Neuronal stem cell (in vitro differentiated cells): ENCODE results near the gene AKAP17A.
"Not testable (repeated sequence)": the region's sequence is repeated elsewhere in the genome, so short reads cannot be mapped to it uniquely, and the experiment has no call there.

Experiments used
- DNase-seq: peaks from one replicate; pipeline ENCODE4 v3.0.0-alpha.2; 2013; ENCODE audit warnings: low spot score
- H2AFZ ChIP-seq: one replicate; pipeline ENCODE4 v1.6.1; 2013; ENCODE audit warnings: mild to moderate bottlenecking, low read length, inconsistent platforms
- H2AK5ac ChIP-seq: 2 replicates; pipeline ENCODE4 v1.6.1; 2013; ENCODE audit warnings: low read depth, mild to moderate bottlenecking, inconsistent platforms, low read length, moderate library complexity, mixed read lengths
- H2BK120ac ChIP-seq: 2 replicates; pipeline ENCODE4 v1.6.1; 2013; ENCODE audit warnings: low read depth, mild to moderate bottlenecking, inconsistent platforms, low read length, moderate library complexity, mixed read lengths
- H2BK12ac ChIP-seq: one replicate; pipeline ENCODE4 v1.6.1; 2013; ENCODE audit warnings: low read length, inconsistent platforms
- H2BK15ac ChIP-seq: 2 replicates; pipeline ENCODE4 v1.6.1; 2013; ENCODE audit warnings: mild to moderate bottlenecking, low read length, inconsistent platforms, mixed read lengths
- H2BK5ac ChIP-seq: one replicate; pipeline ENCODE4 v1.6.1; 2013; ENCODE audit warnings: inconsistent platforms, mild to moderate bottlenecking, low read length, moderate library complexity
- H3K14ac ChIP-seq: one replicate; pipeline ENCODE4 v1.6.1; 2013; ENCODE audit warnings: low read length, inconsistent platforms
- H3K18ac ChIP-seq: 2 replicates; pipeline ENCODE4 v1.6.1; 2013; ENCODE audit warnings: low read length, inconsistent platforms
- H3K23ac ChIP-seq: 2 replicates; pipeline ENCODE4 v1.6.1; 2013; ENCODE audit warnings: low read depth, mild to moderate bottlenecking, mixed read lengths, low read length, inconsistent platforms; ENCODE audit not compliant: poor library complexity
- H3K27ac ChIP-seq: replicated peaks from 3 replicates; pipeline ENCODE4 v1.5.1; 2013; ENCODE audit warnings: low read length, inconsistent platforms
- H3K27me3 ChIP-seq, 3 experiments: 2 replicates each; pipeline ENCODE4 v1.6.1; 2013; ENCODE audit warnings: low read length in 3 of 3, mild to moderate bottlenecking in 2 of 3, inconsistent platforms in 1 of 3, low read depth in 1 of 3, mixed read lengths in 1 of 3, moderate library complexity in 1 of 3; ENCODE audit not compliant: control insufficient read depth in 3 of 3, insufficient read depth in 3 of 3
- H3K36me3 ChIP-seq, 2 donors: replicated peaks in 1 of 2; 2 replicates each; pipeline ENCODE4 v1.6.1; 2013; ENCODE audit warnings: low read length in 2 of 2; ENCODE audit not compliant: control insufficient read depth in 2 of 2, insufficient read depth in 2 of 2
- H3K4ac ChIP-seq: 2 replicates; pipeline ENCODE4 v1.6.1; 2013; ENCODE audit warnings: inconsistent platforms, mild to moderate bottlenecking, low read length, moderate library complexity
- H3K4me1 ChIP-seq, 2 donors: 1 replicate in 1 of 2; 2 replicates in 1 of 2; pipeline ENCODE4 v1.6.1; 2013; ENCODE audit warnings: low read length in 2 of 2, low read depth in 1 of 2; ENCODE audit not compliant: control insufficient read depth in 2 of 2, insufficient read depth in 1 of 2
- H3K4me2 ChIP-seq: one replicate; pipeline ENCODE4 v1.6.1; 2013; ENCODE audit warnings: mild to moderate bottlenecking, low read length, inconsistent platforms; ENCODE audit not compliant: insufficient read depth, poor library complexity, severe bottlenecking
- H3K4me3 ChIP-seq, 2 donors: 2 replicates each; pipeline ENCODE4 v1.5.1; 2013; ENCODE audit warnings: low read length in 2 of 2, mild to moderate bottlenecking in 2 of 2, inconsistent platforms in 1 of 2, moderate library complexity in 1 of 2
- H3K79me1 ChIP-seq: one replicate; pipeline ENCODE4 v1.6.1; 2013; ENCODE audit warnings: low read depth, mild to moderate bottlenecking, inconsistent platforms, low read length, moderate library complexity
- H3K9ac ChIP-seq: one replicate; pipeline ENCODE4 v1.6.1; 2013; ENCODE audit warnings: mild to moderate bottlenecking, low read depth, low read length, inconsistent platforms; ENCODE audit not compliant: poor library complexity
- H3K9me3 ChIP-seq, 2 donors: replicated peaks in 1 of 2; 2 replicates each; pipeline versions ENCODE3 to v1.6.1; 2013; ENCODE audit warnings: low read length in 2 of 2, mild to moderate bottlenecking in 2 of 2, inconsistent platforms in 1 of 2, low read depth in 1 of 2, mixed read lengths in 1 of 2, moderate library complexity in 1 of 2; ENCODE audit not compliant: control insufficient read depth in 2 of 2, insufficient read depth in 1 of 2
- H4K8ac ChIP-seq: one replicate; pipeline ENCODE4 v1.6.1; 2013; ENCODE audit warnings: low read depth, mild to moderate bottlenecking, inconsistent platforms, low read length, moderate library complexity
- H4K91ac ChIP-seq: one replicate; pipeline ENCODE4 v1.6.1; 2013; ENCODE audit warnings: low read length, low read depth, mild to moderate bottlenecking, inconsistent platforms; ENCODE audit not compliant: poor library complexity
- WGBS, 2 donors: extraction: QIAGEN DNeasy Blood & Tissue Kit; methylation state at CpG; one replicate each; pipeline ENCODE4 v1.1.7; 2013; ENCODE audit warnings: missing lambda C conversion rate in 2 of 2, mixed read lengths in 1 of 2; ENCODE audit not compliant: insufficient read length in 2 of 2, insufficient replicate concordance in 1 of 2; ENCODE audit errors: extremely low coverage in 2 of 2; 5-methylcytosine and 5-hydroxymethylcytosine counted together

Gene AKAP17A

GRCh38 chrX:1557442-1557841 is 34.0 kb upstream of the AKAP17A start:
- H3K79me1 ChIP-seq, H3K9me3 ChIP-seq, H3K18ac ChIP-seq, H3K4me3 ChIP-seq, H3K27ac ChIP-seq, H3K36me3 ChIP-seq, H2BK15ac ChIP-seq, H3K4me1 ChIP-seq, H3K23ac ChIP-seq, H2BK12ac ChIP-seq, H2BK120ac ChIP-seq, H4K91ac ChIP-seq, H3K14ac ChIP-seq, H3K4ac ChIP-seq, H4K8ac ChIP-seq, H2AFZ ChIP-seq, DNase-seq, H3K4me2 ChIP-seq, H2BK5ac ChIP-seq, H3K9ac ChIP-seq, H2AK5ac ChIP-seq, H3K27me3 ChIP-seq: not testable (repeated sequence)

- Histone ChIP-seq H2AFZ (no peak overlapping the region), H2BK120ac (no peak overlapping the region), H3K23ac (no peak overlapping the region), H3K4me1 (no peaks in the 10 kb centered on the region), H3K4me2 (no peak overlapping the region), H3K27me3 (no peaks in the 10 kb centered on the region), H3K4ac (no peak overlapping the region), H4K91ac (no peak overlapping the region), H4K8ac (no peak overlapping the region), H2AK5ac (no peak overlapping the region), H2BK15ac (no peak overlapping the region), H3K14ac (no peak overlapping the region), H3K27ac (no peak overlapping the region), H3K79me1 (no peaks in the 10 kb centered on the region), H2BK5ac (no peak overlapping the region), H3K9me3 (no peaks in the 10 kb centered on the region), H3K18ac (no peak overlapping the region), H3K4me3 (no peak overlapping the region), H2BK12ac (no peak overlapping the region), H3K36me3 (no peaks in the 10 kb centered on the region), H3K9ac (no peak overlapping the region)
- DNase-seq, result no peak
- no CpG with 5 or more reads among the region's 13 CpGs for WGBS, 2 donors
Measured at GRCh38 chrX:1558761-1559468, 32.5 kb upstream of the AKAP17A start.

DNA sequence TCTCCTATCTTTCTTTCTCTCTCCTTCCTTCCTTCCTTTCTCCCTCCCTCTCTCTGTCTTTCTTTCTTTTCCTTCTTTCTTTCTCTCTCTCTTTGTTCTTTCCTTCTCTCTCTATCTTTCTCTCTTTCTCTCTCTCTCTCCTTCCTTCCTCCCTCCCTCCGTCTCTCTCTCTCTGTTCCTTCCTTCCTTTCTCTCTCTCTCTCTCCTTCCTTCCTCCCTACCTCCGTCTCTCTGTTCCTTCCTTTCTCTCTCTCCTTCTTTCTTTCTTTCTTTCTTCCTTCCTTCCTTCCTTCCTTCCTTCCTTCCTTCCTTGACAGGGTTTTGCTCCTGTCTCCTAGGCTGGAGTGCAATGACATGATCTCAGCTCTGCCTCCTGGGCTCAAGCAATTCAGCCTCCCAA is 30.2 kb upstream of the AKAP17A start:
- Histone ChIP-seq H3K27me3 (no peaks in the 10 kb centered on the region), H3K9me3 (no peaks in the 10 kb centered on the region), H2BK15ac (no peak overlapping the region), H2AK5ac (no peak overlapping the region), H3K23ac (no peak overlapping the region), H3K36me3 (no peaks in the 10 kb centered on the region), H3K4me1 (no peaks in the 10 kb centered on the region), H3K18ac (no peak overlapping the region), H3K4me2 (no peak overlapping the region), H2BK5ac (no peak overlapping the region), H3K4me3 (no peak overlapping the region), H2BK12ac (no peak overlapping the region), H3K9ac (no peak overlapping the region), H3K4ac (no peak overlapping the region), H4K91ac (no peak overlapping the region), H3K79me1 (no peaks in the 10 kb centered on the region), H2BK120ac (no peak overlapping the region), H3K27ac (no peak overlapping the region), H4K8ac (no peak overlapping the region), H2AFZ (no peak overlapping the region), H3K14ac (no peak overlapping the region)
- no CpG with 5 or more reads among the region's 2 CpGs for WGBS, 2 donors
- no peak for DNase-seq

DNA sequence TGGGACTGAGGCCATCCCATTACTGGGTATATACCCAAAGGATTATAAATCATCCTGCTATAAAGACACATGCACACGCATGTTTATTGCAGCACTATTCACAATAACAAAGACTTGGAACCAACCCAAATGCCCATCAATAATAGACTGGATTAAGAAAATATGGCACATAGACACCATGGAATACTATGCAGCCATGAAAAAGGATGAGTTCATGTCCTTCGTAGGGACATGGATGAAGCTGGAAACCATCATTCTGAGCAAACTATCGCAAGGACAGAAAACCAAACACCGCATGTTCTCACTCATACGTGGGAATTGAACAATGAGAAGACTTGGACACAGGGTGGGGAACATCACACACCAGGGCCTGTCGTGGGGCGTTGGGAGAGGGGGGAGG is 27.3 kb upstream of the AKAP17A start:
- not testable (repeated sequence) for H3K14ac ChIP-seq, H3K9ac ChIP-seq, H3K4me1 ChIP-seq, H2AK5ac ChIP-seq, H3K79me1 ChIP-seq, H2AFZ ChIP-seq, H2BK120ac ChIP-seq, H3K4ac ChIP-seq, H2BK15ac ChIP-seq, H3K18ac ChIP-seq, H3K36me3 ChIP-seq, H2BK5ac ChIP-seq, H4K8ac ChIP-seq, H3K4me2 ChIP-seq, H3K4me3 ChIP-seq, H2BK12ac ChIP-seq, H3K9me3 ChIP-seq, H3K23ac ChIP-seq, H3K27me3 ChIP-seq, H3K27ac ChIP-seq, H4K91ac ChIP-seq, DNase-seq
- no CpG with 5 or more reads among the region's 7 CpGs for WGBS, 2 donors
